Peyer's patch (tissue), 4 donors: Measurements from ENCODE around the gene PIR. TPM values are rescaled to one million over a fixed set of nuclear protein-coding genes. Genes with fewer than 3 reads are reported as not detected.

Source experiments
- DNase-seq, 3 donors: peaks; one replicate each; pipeline ENCODE4 v3.0.0-alpha.2; 2017 to 2019
- H3K27ac ChIP-seq, 4 donors: fragments of 200-600 bp; sonication (generic); one replicate each; pipeline ENCODE4 v1.5.1; 2016 to 2019
- H3K27me3 ChIP-seq, 2 donors: fragments of 200-600 bp; sonication (generic); one replicate each; pipeline ENCODE4 v1.5.1; 2019
- H3K36me3 ChIP-seq, 3 donors: fragments of 200-600 bp; sonication (generic); one replicate each; pipeline ENCODE4 v1.5.1; 2016 to 2019
- H3K4me1 ChIP-seq, 4 donors: fragments of 200-600 bp; sonication (generic); one replicate each; pipeline ENCODE4 v1.5.1; 2016 to 2019
- H3K4me3 ChIP-seq, 4 donors: fragments of 200-600 bp; sonication (generic); 1 replicate in 3 of 4; 2 replicates in 1 of 4; pipeline ENCODE4 v1.5.1; 2016 to 2019; ENCODE audit warnings: mild to moderate bottlenecking in 1 of 4
- H3K9me3 ChIP-seq, 4 donors: fragments of 200-600 bp; sonication (generic); one replicate each; pipeline ENCODE4 v1.5.1; 2016 to 2019; ENCODE audit warnings: mild to moderate bottlenecking in 1 of 4
- CTCF ChIP-seq, 6 experiments: fragments of 450-650 bp in 4 of 6; fragments of 200-600 bp in 2 of 6; sonication (generic) in 1 of 6; IDR thresholded peaks; one replicate each; pipeline ENCODE4 v1.5.1; 2017 to 2019; ENCODE audit warnings: antibody characterized with exemption in 6 of 6, mild to moderate bottlenecking in 3 of 6, moderate library complexity in 1 of 6
- POLR2A ChIP-seq, 2 donors: fragments of 450-650 bp; IDR thresholded peaks; one replicate each; pipeline ENCODE4 v1.5.1; 2017; ENCODE audit warnings: antibody characterized with exemption in 2 of 2, mild to moderate bottlenecking in 2 of 2, moderate library complexity in 2 of 2
- total RNA-seq, 4 donors: library from RNA; depleted of rRNA; stranded (reverse); fragments of >200 nt; gene quantifications; one replicate each; pipeline ENCODE4 v1.1.0, GENCODE V29; 2016

PIR gene
- total RNA-seq, 4 donors from 2014 or later = 5.7 to 23.1 (median 15.8) TPM

- Histone ChIP-seq H3K4me1 (no peaks in the 10 kb centered on the region), H3K4me3 (no peak overlapping the region), H3K27ac (no peak overlapping the region), H3K27me3 (no peaks in the 10 kb centered on the region), H3K36me3 (no peaks in the 10 kb centered on the region), H3K9me3 (no peaks in the 10 kb centered on the region)
- TF ChIP-seq CTCF (IDR thresholded peaks at IDR 0.05) (no peak), POLR2A (IDR thresholded peaks at IDR 0.05) (no peak)
- no peak for DNase-seq
Measured at GRCh38 chrX:15418707-15419181, 74.4 kb downstream of the PIR start.

DNA sequence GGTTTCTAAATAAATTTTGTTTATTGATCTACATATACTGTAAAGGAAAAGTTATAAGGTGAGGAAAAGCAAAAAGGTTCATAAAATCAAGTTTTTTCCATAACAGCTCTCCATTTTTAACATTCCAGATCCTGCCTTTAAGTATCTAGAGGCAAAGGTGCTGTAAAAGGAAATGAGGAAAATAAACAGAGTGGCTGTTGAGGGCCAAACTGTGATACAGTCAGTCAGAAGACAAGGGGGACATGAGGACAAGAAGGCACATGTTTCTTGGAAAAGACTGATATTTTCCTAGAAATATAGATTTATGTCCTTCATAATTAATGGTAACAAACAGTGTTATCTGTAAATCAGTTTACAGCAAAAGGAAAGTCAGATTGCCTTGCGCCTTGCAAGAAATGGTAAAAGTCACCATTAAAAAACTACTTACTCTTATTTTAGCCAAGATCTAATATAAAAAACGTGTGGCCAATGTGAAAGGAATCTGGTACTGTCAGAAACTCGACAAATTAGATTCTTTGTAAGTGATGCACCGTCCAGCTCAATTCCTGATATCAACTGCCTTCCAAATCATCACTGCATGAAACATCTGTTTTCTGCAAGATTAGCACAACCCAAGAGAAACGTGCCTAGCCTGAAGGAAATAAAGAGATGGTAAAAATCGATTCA lies 75.0 kb downstream of the PIR start:
- no peaks in the 10 kb centered on the region for H3K27me3 ChIP-seq
- no peak overlapping the region for H3K4me3 ChIP-seq

GRCh38 chrX:15416133-15416993 lies 76.8 kb downstream of the PIR start:
- H3K27me3 ChIP-seq = no peaks in the 10 kb centered on the region
- TF ChIP-seq POLR2A (IDR thresholded peaks at IDR 0.05) = no peak
- TF ChIP-seq CTCF (IDR thresholded peaks at IDR 0.05) = no peak
- H3K36me3 ChIP-seq = no peaks in the 10 kb centered on the region
- DNase-seq = no peak
- H3K4me3 ChIP-seq = no peak overlapping the region
- H3K9me3 ChIP-seq = no peaks in the 10 kb centered on the region
- H3K4me1 ChIP-seq = no peaks in the 10 kb centered on the region
- H3K27ac ChIP-seq = no peak overlapping the region

More for the DNA sequence above, 75.0 kb downstream of the PIR start:
- H3K36me3 ChIP-seq = no peaks in the 10 kb centered on the region
- DNase-seq = no peak
- TF ChIP-seq CTCF (IDR thresholded peaks at IDR 0.05) = no peak
- TF ChIP-seq POLR2A (IDR thresholded peaks at IDR 0.05) = no peak
- H3K27ac ChIP-seq = no peak overlapping the region
- H3K9me3 ChIP-seq = no peaks in the 10 kb centered on the region
- no peaks in the 10 kb centered on the region for H3K4me1 ChIP-seq

GRCh38 chrX:15413101-15413500 lies 80.0 kb downstream of the PIR start:
- Histone ChIP-seq H3K27me3 (no peaks in the 10 kb centered on the region), H3K9me3 (no peaks in the 10 kb centered on the region), H3K4me3 (no peak overlapping the region), H3K4me1 (no peaks in the 10 kb centered on the region), H3K27ac (no peak overlapping the region), H3K36me3 (no peaks in the 10 kb centered on the region)
- TF ChIP-seq POLR2A (IDR thresholded peaks at IDR 0.05) = no peak
- no peak for TF ChIP-seq CTCF (IDR thresholded peaks at IDR 0.05)
- DNase-seq = no peak

- no peak for TF ChIP-seq POLR2A (IDR thresholded peaks at IDR 0.05)
- no peaks in the 10 kb centered on the region for H3K27me3 ChIP-seq
- no peaks in the 10 kb centered on the region for H3K9me3 ChIP-seq
- no peaks in the 10 kb centered on the region for H3K4me1 ChIP-seq
- no peak overlapping the region for H3K27ac ChIP-seq
- no peak for DNase-seq
- H3K36me3 ChIP-seq = no peaks in the 10 kb centered on the region
- no peak overlapping the region for H3K4me3 ChIP-seq
Measured at GRCh38 chrX:15410947-15411346, 82.2 kb downstream of the PIR start.

GRCh38 chrX:15410430-15410829 lies 82.7 kb downstream of the PIR start:
- Histone ChIP-seq H3K4me1 (no peaks in the 10 kb centered on the region), H3K27me3 (no peaks in the 10 kb centered on the region), H3K36me3 (no peaks in the 10 kb centered on the region), H3K27ac (no peak overlapping the region), H3K4me3 (no peak overlapping the region), H3K9me3 (no peaks in the 10 kb centered on the region)
- no peak for DNase-seq
- TF ChIP-seq POLR2A (IDR thresholded peaks at IDR 0.05) (no peak), CTCF (IDR thresholded peaks at IDR 0.05) (no peak)
